HG03064 (cell line): ENCODE results near the gene FIZ1.

Experiments
- ATAC-seq: cut with Tn5 transposase; IDR thresholded peaks from one replicate; pipeline ENCODE4 v1.9.1; 2021; ENCODE audit warnings: low read depth; ENCODE audit not compliant: unreplicated experiment

FIZ1 gene

GRCh38 chr19:55544776-55545439 is 54.4 kb downstream of the FIZ1 start:
- ATAC-seq = no peak

- ATAC-seq = no peak
These were observed 55.3 kb downstream of the FIZ1 start for GRCh38 chr19:55544014-55544413.

GRCh38 chr19:55543567-55543966 is 55.8 kb downstream of the FIZ1 start:
- no peak for ATAC-seq

- no peak for ATAC-seq
These were observed 56.9 kb downstream of the FIZ1 start for GRCh38 chr19:55542292-55542855.
